Lung microvascular endothelial cell (primary cell): ENCODE measurements around the gene PHYKPL. TPM values are rescaled to one million over a fixed set of nuclear protein-coding genes. Genes with fewer than 3 reads are reported as not detected.

Experiments used
- DNase-seq, 2 donors: peaks; one replicate each; pipeline versions ENCODE4 v3.0.0 to v3.0.0-alpha.2; 2010; ENCODE audit warnings: low read depth in 2 of 2
- total RNA-seq: library from RNA; depleted of rRNA; stranded (reverse); fragments of >200 nt; gene quantifications from 2 replicates; pipeline ENCODE4 v1.2.1, GENCODE V29; 2014

The PHYKPL gene
- total RNA-seq, 1 donor from 2014 or later, result 44.6 TPM

DNA sequence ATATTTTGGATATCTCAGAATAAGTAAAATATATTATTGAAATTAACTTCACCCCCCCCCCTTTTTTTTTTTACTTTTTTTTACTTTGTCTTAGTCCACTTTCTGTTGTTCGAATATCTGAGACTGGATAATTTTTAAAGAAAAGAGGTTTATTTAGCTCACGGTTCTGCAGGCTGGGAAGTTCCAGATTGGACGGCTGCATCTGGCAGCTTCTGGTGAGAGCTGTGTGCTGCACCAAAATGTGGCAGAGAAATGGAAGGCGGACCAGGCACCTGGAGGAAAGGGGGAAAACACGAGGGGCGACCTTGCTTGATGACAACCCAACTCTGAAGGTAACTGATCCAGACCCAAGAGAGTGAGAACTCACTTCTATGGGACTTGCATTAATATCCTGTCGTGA is 39.8 kb downstream of the PHYKPL start:
- no peak for DNase-seq

DNA sequence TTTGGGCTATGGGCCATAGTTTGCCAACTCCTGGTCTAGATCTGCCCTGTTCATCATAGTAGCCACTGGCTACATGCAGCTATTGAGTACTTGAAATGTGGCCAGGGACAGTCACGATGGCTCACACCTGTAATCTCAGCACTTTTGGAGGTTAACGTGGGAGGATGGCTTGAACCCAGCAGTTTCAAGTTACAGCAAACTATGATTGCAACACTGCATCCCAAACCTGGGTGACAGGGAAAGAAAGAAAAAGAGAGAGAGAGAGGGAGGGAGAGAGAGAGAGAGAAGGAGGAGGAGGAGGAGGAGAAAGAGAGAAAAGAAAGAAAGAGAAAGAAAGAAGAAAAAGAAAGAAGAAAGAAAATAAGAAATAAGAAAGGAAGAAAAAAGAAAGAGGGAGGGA is 40.4 kb downstream of the PHYKPL start:
- no peak for DNase-seq

DNA sequence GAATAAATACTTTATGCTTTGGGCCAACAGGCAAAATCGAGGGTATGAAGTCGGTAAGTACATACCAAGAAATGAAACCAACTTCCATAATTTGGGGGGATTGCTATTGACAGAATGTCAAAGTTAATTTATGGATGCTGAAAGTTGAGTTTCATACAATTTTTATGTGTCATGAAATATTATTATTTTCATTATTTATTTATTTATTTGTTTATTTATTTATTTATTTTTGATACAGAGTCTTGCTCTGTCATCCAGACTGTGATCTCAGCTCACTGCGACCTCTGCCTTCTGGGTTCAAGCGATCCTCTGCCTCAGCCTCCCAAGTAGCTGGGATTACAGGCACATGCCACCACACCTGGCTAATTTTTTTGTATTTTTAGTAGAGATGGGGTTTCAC is 40.9 kb downstream of the PHYKPL start:
- no peak for DNase-seq

DNA sequence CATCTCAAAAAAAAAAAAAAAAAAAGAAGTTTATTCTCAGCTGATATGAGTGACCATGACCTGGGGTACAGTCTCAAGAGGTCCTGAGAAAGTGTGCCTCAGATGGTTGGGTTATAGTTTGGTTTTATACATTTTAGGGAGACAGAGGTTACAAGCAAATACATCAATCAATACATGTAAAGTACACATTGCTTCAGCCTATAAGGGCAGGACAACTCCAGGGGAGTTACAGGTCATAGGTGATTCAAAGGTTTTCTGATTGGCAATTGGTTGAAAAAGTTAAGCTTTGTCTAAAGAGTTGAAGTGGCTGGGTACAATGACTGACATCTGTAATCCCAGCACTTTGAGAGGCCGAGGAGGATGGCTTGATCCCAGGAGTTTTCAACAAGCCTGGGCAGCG is 43.2 kb downstream of the PHYKPL start:
- no peak for DNase-seq

DNA sequence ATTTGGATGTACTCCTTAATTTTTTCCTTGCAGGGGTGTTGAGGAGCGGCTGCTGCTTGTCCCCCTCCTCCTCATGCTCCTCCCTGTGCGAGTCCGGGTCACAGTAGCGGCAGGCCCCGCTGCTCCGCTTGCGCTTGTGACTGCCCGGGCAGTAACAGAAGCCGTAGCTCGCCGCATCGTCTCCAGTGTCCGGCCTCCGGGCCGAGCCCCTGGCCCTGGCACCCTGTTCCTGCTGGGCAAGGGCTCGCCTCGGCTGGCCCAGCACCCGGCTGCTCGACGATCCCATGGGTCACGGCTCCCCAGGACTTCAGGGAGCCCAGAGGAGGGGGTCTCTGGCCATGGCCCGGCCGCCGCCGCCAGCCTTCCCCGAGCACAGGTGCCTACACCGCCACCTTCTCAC is 45.6 kb downstream of the PHYKPL start, which contains the start of gene GMCL2:
Gene GMCL2 (minus strand): TSS at position 358 of the 400 bp plus-strand sequence. CDS start 72 bp downstream, at position 286.
- no peak for DNase-seq

DNA sequence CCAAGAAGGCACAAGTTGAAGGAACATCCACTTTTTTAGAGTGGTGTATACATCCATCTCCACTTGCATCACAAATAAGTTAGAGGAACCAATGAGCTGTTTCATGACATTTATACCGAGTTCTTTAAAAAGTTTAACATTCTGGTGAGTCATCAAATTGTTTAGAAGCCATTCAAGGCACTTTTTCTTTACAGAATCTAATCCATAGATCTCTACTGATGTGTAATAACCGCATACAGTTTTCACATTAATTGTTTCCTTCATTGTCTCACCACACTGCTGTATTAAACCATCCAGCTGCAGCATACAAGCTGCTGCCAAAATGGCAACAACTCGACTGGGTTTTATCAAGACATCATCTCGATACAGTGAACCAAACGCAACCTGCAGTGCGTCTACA is 46.2 kb downstream of the PHYKPL start:
- DNase-seq, result no peak

DNA sequence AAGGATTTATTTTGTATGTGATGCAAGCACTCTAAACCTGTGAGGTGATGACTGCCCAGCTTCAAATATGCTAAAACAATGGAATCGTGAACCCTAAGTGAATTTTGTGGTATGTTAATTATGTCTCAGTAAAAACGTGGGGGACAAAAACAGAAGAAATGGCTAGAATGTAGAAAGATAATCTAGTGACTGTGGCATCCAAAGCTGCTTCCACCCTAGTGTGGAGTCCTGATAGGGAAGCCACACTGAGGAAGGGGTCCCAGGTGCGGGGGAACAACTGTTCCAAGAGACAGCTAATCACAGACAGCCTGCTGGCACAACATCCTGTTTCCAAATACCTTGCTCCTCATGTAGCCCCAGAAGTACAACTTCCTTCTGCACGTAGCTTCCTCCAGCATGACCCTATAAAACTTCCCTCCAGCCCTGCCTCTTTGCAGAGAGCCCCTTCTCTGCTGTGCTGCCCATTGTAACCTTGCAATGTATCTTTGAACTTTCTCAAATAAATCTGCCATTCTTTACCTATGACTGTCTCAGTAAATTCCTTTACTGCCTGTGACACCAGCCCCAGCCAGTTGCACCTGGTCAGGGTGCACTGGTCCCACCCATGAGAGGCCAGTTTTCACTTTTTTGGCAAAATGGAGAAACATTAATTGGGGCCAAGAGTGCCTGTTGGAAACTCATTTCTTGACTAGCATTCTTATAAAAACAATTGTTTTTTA is 50.3 kb downstream of the PHYKPL start:
- no peak for DNase-seq

DNA sequence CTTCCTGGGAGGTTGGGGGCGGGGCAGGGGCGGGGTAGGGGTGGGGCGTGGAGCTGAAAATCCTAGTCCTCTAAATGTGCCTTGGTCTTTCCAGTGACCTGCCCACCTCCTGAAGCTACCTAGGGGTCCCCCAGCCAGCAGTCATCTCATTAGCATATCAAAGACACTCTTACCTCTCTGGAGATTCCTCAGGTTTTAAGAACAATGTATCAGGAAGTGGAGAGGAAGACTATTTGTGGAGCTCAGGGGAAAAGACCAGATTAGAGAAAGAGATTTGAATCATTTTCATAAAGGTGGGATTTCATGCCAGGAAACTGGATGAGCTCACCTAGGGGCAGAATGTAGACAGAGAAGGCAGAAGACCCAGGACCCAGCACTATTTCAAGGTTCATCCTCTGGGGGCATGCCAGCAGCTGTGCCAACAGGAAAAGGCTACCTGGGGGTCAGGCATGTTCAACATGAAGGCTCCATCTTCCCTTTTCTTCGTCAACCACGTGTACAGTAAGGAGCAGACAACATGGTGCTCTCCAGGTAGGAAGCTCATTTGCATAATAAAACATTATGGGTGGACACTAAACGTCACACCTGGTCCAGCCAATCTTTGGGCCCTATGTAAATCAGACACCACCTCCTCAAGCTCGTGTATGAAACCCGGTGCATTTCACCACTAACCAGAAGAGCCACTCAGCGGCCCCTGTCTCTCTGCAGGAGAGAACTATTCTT is 52.3 kb downstream of the PHYKPL start:
- DNase-seq, result no peak

DNA sequence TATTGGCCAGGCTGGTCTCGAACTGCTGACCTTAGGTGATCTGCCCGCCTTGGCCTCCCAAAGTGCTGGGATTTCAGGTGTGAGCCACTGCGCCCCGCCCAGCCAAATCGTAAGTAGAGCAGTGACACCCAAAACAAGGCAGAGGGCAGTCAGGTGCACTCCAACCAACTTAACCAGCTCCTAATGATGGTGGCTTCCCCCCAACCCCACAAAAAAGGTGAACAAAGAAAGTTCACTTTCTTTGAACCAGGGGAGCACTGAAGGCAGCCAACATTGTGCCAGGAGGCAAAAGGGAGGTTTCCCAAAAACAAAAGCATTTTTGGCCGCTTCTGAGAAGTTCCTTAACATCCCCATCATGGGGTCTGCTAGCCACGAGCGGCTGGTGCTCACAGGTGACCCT is 55.0 kb downstream of the PHYKPL start:
- no peak for DNase-seq

DNA sequence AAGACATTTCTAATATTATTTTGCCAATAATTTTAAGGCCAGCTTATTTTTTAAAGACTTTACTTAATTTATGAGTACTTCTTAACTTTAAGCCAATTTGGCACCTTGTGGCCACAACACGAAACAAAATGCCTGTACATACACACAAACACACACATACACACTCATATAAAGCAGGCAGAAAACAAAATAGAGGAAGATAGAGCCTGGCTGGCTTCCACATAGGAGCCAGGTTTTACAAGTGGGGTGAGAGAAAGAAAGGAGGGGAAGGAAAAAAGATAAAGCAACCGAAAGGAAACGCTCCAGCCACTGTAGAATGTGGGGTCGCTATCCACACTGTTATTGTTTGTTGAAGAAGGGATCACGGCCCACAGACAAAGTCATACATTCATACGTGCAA is 55.8 kb downstream of the PHYKPL start:
- DNase-seq, result no peak

DNA sequence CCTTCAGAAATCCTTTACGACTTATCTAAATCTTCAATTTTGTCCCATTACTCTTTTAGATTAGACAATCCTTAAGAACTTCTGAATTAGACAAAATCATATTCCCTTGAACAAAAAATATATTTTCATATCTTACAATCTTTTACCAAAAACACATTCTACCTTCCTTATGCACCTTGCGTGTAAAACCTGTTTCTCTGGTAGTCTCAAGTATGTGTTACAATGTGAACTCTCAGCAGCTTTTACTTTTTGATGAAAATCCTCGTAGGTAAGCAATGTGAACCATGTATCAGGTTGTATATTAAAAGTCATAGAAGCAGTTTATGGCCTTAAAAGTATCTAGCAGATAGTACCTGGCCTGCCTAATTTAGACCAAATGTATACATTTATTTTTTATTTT is 58.1 kb downstream of the PHYKPL start:
- no peak for DNase-seq

DNA sequence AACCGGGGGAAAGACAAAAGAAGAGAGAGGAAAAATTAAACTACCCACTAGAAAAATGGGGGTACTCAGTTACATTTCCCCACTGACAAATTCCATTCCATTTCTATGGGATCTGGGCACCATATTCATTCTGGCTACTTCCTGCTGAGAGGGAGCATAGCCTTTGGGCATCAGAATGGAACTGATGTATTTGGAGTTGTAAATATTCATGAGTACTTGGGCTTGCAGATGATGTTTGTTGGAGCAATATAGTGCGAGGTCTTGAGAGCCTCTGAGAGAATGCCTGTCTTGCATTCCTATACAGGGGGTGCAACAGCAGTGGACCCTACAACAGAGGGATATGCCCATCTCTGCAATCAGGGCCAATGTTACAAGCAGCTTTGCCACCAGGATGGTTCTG is 62.1 kb downstream of the PHYKPL start:
- DNase-seq, result no peak

DNA sequence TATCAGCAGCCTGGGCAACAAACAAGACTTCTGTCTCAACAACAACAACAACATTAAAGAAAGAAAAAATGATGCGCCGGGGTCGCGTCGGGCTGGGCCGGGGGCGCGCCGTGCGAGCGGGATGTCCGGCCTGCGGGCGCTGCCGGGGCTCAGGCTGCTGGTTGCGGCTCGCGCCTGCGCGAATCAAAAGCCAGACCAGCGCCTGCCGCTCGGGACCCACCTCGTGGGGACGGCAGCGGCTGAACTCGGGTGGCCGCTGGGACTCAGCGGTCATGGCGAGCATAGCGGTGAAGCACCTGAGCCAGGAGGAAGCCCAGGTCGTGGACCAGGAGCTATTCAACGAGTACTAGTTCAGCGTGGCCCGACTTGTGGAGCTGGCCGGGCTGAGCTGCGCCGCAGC is 67.0 kb downstream of the PHYKPL start:
- DNase-seq, result no peak

DNA sequence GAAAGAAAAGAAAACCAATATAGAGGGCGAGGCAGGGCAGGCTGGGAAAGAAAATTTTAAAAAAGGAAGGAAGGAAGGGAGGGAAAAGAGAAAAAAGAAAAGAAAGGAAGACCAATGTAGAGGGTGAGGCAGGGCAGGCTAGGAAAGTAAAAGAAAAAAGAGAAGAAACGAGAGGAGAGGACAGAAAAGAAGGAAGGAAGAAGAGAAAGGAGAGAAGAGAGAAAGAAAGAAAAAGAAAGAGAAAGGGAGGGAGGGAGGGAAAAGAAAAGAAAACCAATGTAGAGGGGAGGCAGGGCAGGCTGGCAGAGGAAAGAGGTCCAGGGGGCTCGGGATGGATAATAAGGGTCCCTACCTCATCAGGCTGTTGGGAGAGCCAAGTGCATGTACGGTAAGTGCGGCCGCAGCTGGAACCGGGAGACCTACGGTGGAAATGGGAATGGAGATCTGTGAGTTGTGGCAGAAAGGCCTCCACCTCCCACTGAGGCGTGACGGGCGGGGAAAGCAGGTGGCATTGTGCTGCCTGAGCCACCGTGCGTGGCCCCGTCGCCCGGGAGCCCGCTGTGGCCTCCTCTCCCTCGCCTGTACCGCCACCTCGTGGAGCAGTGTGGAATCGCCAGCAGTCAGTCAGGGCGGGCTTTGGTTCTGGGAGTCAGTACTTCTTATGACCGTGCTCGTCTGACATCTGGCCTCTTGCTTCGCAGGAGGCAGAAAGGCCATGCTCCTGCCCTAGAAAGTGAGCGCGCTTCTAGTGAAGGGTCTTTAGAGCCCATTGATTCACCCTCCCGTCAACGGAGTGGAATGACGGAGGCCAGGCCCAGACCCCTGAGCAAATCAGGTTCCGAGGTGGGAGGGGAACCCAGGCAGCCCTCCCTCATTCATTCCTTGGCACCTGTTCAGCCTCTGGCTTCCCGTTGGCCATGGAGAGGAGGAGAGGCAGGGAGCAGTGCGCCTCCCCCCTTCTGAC is 68.5 kb downstream of the PHYKPL start:
- DNase-seq, result peak; percentile 70 to 83

DNA sequence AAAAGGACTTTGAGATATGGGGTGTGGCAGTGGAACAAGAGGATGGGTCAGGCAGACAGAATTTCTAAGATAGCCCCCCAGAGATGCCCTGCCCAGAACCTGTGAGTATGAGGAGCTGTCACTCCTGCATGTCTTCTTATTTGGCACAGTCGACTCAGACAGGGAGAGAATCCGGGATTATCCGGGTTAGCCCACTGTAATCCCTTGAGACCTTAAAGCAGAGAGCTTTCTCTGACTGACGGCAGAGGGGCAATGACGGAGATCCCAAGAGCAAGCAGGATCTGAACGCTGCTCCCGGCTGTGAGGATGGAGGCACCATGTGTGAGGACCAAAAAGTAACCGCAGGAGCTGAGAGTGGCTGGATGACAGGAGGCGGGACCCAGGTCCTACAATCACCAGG is 70.1 kb downstream of the PHYKPL start:
- no peak for DNase-seq

DNA sequence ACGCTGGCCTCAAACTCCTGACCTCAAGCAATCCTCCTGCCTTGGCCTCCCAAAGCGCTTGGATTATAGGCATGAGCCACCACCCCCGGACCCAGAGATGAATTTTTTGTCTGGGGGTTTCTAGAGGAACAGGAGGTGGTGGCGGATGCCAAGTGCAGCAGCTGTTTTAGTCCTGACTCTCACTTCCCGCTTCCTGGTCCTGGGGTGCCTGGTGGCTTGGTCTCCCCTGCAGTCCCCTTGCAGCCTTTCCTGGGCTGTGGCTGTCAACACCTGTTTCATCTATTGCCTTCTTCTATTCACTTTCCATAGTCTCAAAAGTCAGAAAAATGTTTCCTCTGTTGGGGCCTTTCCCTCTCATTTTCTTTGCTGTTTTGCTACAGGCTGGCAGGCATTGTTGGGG is 72.4 kb downstream of the PHYKPL start:
- no peak for DNase-seq

Other genes with a start within 250 kb of the PHYKPL start
- gene PROP1, start 236.6 kb downstream of the PHYKPL start, total RNA-seq, result not detected in 2 replicates
- gene N4BP3, start 119.3 kb downstream of the PHYKPL start, total RNA-seq, result 18.3 and 23.8 TPM in 2 replicates
- 22.4 and 33.9 TPM in 2 replicates for gene RMND5B, start 101.8 kb downstream of the PHYKPL start, total RNA-seq
- gene NHP2, start 78.9 kb downstream of the PHYKPL start, total RNA-seq, result 106 and 132 TPM in 2 replicates
- not detected in 2 replicates for gene GMCL2, start 45.4 kb downstream of the PHYKPL start, total RNA-seq
- gene HNRNPAB, start 28.3 kb downstream of the PHYKPL start, total RNA-seq, result 41.6 and 58.1 TPM in 2 replicates